ENCODE data around the gene ZNF746.
"Not testable (repeated sequence)": the region's sequence is repeated elsewhere in the genome, so short reads cannot be mapped to it uniquely, and the experiment has no call there.

Gene ZNF746

GRCh38 chr7:149459201-149459539 lies 38.4 kb downstream of the ZNF746 start:
- DNase-seq, result no peak

- DNase-seq, result no peak
Measured at GRCh38 chr7:149458235-149458634, 39.4 kb downstream of the ZNF746 start.

- no peak for DNase-seq
Measured at GRCh38 chr7:149457766-149458165, 39.8 kb downstream of the ZNF746 start.

- DNase-seq, result peak in 1 of 4 experiments; percentile 5
Measured at GRCh38 chr7:149456506-149457421, 40.8 kb downstream of the ZNF746 start.

- no peak for DNase-seq
Measured at GRCh38 chr7:149455175-149455950, 42.2 kb downstream of the ZNF746 start.

GRCh38 chr7:149454750-149455149 lies 42.9 kb downstream of the ZNF746 start:
- no peak for DNase-seq

GRCh38 chr7:149454006-149454405 lies 43.6 kb downstream of the ZNF746 start:
- DNase-seq, result no peak

- no peak for DNase-seq
Measured at GRCh38 chr7:149450821-149451220, 46.8 kb downstream of the ZNF746 start.

- no peak for DNase-seq
Measured at GRCh38 chr7:149449897-149450296, 47.7 kb downstream of the ZNF746 start.

- no peak for DNase-seq
Measured at GRCh38 chr7:149448961-149449360, 48.6 kb downstream of the ZNF746 start.

GRCh38 chr7:149446026-149446425 lies 51.6 kb downstream of the ZNF746 start:
- DNase-seq, result not testable (repeated sequence)

- no peak for DNase-seq
Measured at GRCh38 chr7:149444287-149444686, 53.3 kb downstream of the ZNF746 start.

GRCh38 chr7:149443523-149443922 lies 54.1 kb downstream of the ZNF746 start:
- DNase-seq, result no peak

- DNase-seq, result no peak
Measured at GRCh38 chr7:149442924-149443323, 54.7 kb downstream of the ZNF746 start.

- no peak for DNase-seq
Measured at GRCh38 chr7:149440222-149440621, 57.4 kb downstream of the ZNF746 start.

GRCh38 chr7:149436358-149436757 lies 61.3 kb downstream of the ZNF746 start:
- DNase-seq, result no peak

GRCh38 chr7:149433124-149433523 lies 64.5 kb downstream of the ZNF746 start:
- no peak for DNase-seq

GRCh38 chr7:149432121-149432691 lies 65.4 kb downstream of the ZNF746 start:
- no peak for DNase-seq

- no peak for DNase-seq
Measured at GRCh38 chr7:149431486-149432120, 66.0 kb downstream of the ZNF746 start.

- DNase-seq, result peak in 2 of 4 experiments; percentile 24 to 29
Measured at GRCh38 chr7:149430192-149430591, 67.4 kb downstream of the ZNF746 start.

- DNase-seq, result no peak
Measured at GRCh38 chr7:149427893-149428292, 69.7 kb downstream of the ZNF746 start.

- DNase-seq, result no peak
Measured at GRCh38 chr7:149427096-149427680, 70.4 kb downstream of the ZNF746 start.

Data from suppressor macrophage (primary cell).